Activated T-helper 1 cell treated with Interleukin-2 at 50 U/mL for 16 hours (primary cell): Measurements from ENCODE around the gene STK24.

Experiments
- DNase-seq: peaks from one replicate; pipeline ENCODE4 v3.0.0-alpha.2; 2020; ENCODE audit warnings: low read depth

STK24 gene

GRCh38 chr13:98556968-98557631, 19.8 kb downstream of the STK24 start:
- no peak for DNase-seq

- no peak for DNase-seq
Measured at GRCh38 chr13:98556142-98556816, 20.6 kb downstream of the STK24 start.

- no peak for DNase-seq
Measured at GRCh38 chr13:98549728-98550317, 27.1 kb downstream of the STK24 start.

- DNase-seq, result no peak
Measured at GRCh38 chr13:98549006-98549727, 27.7 kb downstream of the STK24 start.

- no peak for DNase-seq
Measured at GRCh38 chr13:98548230-98548629, 28.7 kb downstream of the STK24 start.

- no peak for DNase-seq
Measured at GRCh38 chr13:98547455-98547854, 29.5 kb downstream of the STK24 start.

- DNase-seq, result no peak
Measured at GRCh38 chr13:98546402-98546801, 30.5 kb downstream of the STK24 start.

GRCh38 chr13:98544104-98544710, 32.7 kb downstream of the STK24 start:
- DNase-seq, result no peak

GRCh38 chr13:98543378-98544103, 33.4 kb downstream of the STK24 start:
- DNase-seq, result no peak

- DNase-seq, result no peak
Measured at GRCh38 chr13:98542568-98543377, 34.1 kb downstream of the STK24 start.

- DNase-seq, result no peak
Measured at GRCh38 chr13:98541701-98542203, 35.2 kb downstream of the STK24 start.

- DNase-seq, result no peak
Measured at GRCh38 chr13:98541191-98541590, 35.7 kb downstream of the STK24 start.

- no peak for DNase-seq
Measured at GRCh38 chr13:98540476-98540875, 36.4 kb downstream of the STK24 start.

GRCh38 chr13:98539666-98540065, 37.2 kb downstream of the STK24 start:
- DNase-seq, result no peak

GRCh38 chr13:98538876-98539275, 38.0 kb downstream of the STK24 start:
- no peak for DNase-seq

- DNase-seq, result no peak
Measured at GRCh38 chr13:98537740-98538139, 39.2 kb downstream of the STK24 start.

- no peak for DNase-seq
Measured at GRCh38 chr13:98537306-98537705, 39.6 kb downstream of the STK24 start.

- no peak for DNase-seq
Measured at GRCh38 chr13:98536729-98537128, 40.2 kb downstream of the STK24 start.

- no peak for DNase-seq
Measured at GRCh38 chr13:98535501-98536354, 41.2 kb downstream of the STK24 start.

- DNase-seq, result no peak
Measured at GRCh38 chr13:98534821-98535220, 42.1 kb downstream of the STK24 start.
